ENCODE measurements around the gene GLP1R.

DNA sequence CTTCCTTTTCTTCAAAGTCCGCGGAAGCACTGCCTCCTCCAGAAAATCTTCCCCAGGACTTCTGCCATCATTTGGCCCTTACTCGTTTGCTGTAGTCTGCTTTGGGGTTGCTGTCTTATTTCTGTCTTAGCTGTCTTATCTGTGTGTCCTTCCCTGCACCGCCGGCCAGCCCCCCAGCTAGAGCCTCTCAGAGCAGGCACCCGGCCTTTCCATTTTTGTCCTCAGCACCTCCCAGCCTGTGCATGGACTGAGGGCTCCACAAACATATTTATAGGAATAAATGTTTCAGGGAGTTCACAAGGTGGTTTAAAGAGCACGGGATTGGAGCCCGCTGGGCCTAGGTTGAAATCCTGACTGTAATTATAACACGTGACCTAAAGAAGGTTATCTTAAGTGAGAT is 8.1 kb downstream of the GLP1R start:
- TF ChIP-seq, protein P1, sequence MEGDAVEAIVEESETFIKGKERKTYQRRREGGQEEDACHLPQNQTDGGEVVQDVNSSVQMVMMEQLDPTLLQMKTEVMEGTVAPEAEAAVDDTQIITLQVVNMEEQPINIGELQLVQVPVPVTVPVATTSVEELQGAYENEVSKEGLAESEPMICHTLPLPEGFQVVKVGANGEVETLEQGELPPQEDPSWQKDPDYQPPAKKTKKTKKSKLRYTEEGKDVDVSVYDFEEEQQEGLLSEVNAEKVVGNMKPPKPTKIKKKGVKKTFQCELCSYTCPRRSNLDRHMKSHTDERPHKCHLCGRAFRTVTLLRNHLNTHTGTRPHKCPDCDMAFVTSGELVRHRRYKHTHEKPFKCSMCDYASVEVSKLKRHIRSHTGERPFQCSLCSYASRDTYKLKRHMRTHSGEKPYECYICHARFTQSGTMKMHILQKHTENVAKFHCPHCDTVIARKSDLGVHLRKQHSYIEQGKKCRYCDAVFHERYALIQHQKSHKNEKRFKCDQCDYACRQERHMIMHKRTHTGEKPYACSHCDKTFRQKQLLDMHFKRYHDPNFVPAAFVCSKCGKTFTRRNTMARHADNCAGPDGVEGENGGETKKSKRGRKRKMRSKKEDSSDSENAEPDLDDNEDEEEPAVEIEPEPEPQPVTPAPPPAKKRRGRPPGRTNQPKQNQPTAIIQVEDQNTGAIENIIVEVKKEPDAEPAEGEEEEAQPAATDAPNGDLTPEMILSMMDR (IDR thresholded peaks at IDR 0.05), result no peak
- no peak for TF ChIP-seq EP300 (IDR thresholded peaks at IDR 0.05)

All from suprapubic skin (tissue), 3 donors.